ENCODE data around the gene OR6S1. TPM values are rescaled to one million over a fixed set of nuclear protein-coding genes. Genes with fewer than 3 reads are reported as not detected.

Gene OR6S1
- total RNA-seq, 2 experiments from 2014 or later, result not detected

- H2AFZ ChIP-seq (ENCODE audit: low read length), result no peak overlapping the region
- H3K4me1 ChIP-seq (ENCODE audit: insufficient read depth, low read length, poor library complexity, severe bottlenecking), result peaks cover 38% of the 10 kb centered on the region
- H3K9me2 ChIP-seq (ENCODE audit: insufficient read depth, low read length), result no peaks in the 10 kb centered on the region
- BruUV-seq (replicated peaks), result no TSS peak
- no peaks in the 10 kb centered on the region for H3K36me3 ChIP-seq (ENCODE audit: insufficient read depth, low read length)
- H3K79me2 ChIP-seq (ENCODE audit: insufficient read depth, low read depth, low read length), result no peaks in the 10 kb centered on the region
- H3K9me3 ChIP-seq (ENCODE audit: low read length), result no peaks in the 10 kb centered on the region
- ChIA-PET CTCF (ENCODE audit: unreplicated experiment) (interaction anchor here (1.4 kb wide), 1 partner anchor 281 kb away, joined by 3 read pairs; no protein-coding TSS in a partner anchor), POLR2A (interaction anchor here (1.0 to 2.6 kb wide), 3 partner anchors 60 to 281 kb away, joined by 3 to 11 read pairs (median 3); no protein-coding TSS in a partner anchor)
- intact Hi-C loops (cut with micrococcal nuclease; ENCODE audit: unreplicated experiment), result loop anchor here (1.0 to 2.0 kb wide), 3 partner anchors 78 to 281 kb away; partner anchors contain the start of gene TEP1
- peak overlapping the region; percentile 69 for H3K4me2 ChIP-seq (ENCODE audit: low read length)
- no peak overlapping the region for H3K27ac ChIP-seq (ENCODE audit: low read depth, low read length, poor library complexity, severe bottlenecking)
- TF ChIP-seq EZH2phosphoT487 (IDR thresholded peaks at IDR 0.05; ENCODE audit: borderline replicate concordance, low read depth, low read length), result no peak
- TF ChIP-seq CTCF (conservative IDR thresholded peaks at IDR 0.05; ENCODE audit: low read length), result no peak
- DNase-seq (ENCODE audit: low spot score), result no peak
- H4K20me1 ChIP-seq (ENCODE audit: insufficient read depth, low read length), result no peaks in the 10 kb centered on the region
- H3K4me3 ChIP-seq (ENCODE audit: low read depth, low read length, poor library complexity, severe bottlenecking), result peak overlapping the region; percentile 70
Observed at GRCh38 chr14:20608383-20609110, 32.9 kb downstream of the OR6S1 start.

DNA sequence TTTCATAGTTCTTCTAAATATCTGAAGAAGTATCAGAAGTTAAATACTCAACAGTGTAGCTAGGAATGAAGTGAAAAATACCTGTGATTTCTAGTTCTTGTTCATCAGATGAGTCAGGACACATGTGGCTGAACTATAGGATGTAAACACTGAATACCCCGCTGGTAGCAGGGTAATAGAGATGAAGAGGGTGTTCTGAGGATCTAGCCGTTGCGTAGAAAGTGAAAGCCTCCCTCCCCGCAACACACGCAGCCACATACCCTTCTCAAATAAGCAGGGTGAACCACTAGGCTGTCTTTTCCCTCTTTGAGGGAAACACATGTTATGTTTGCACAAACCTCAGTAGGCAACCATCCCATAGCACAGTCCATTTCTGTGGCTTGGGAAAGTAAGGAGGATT lies 33.9 kb downstream of the OR6S1 start:
- Histone ChIP-seq H4K20me1 (ENCODE audit: insufficient read depth, low read length) (no peaks in the 10 kb centered on the region), H3K36me3 (ENCODE audit: insufficient read depth, low read length) (no peaks in the 10 kb centered on the region), H3K9me2 (ENCODE audit: insufficient read depth, low read length) (no peaks in the 10 kb centered on the region), H3K4me2 (ENCODE audit: low read length) (no peak overlapping the region), H3K9me3 (ENCODE audit: low read length) (no peaks in the 10 kb centered on the region), H3K27ac (ENCODE audit: low read depth, low read length, poor library complexity, severe bottlenecking) (no peak overlapping the region), H3K4me3 (ENCODE audit: low read depth, low read length, poor library complexity, severe bottlenecking) (no peak overlapping the region), H3K79me2 (ENCODE audit: insufficient read depth, low read depth, low read length) (no peaks in the 10 kb centered on the region), H3K4me1 (ENCODE audit: insufficient read depth, low read length, poor library complexity, severe bottlenecking) (peaks cover 30% of the 10 kb centered on the region), H2AFZ (ENCODE audit: low read length) (no peak overlapping the region)
- ChIA-PET CTCF (ENCODE audit: unreplicated experiment) (interaction anchor here (0.6 to 1.4 kb wide), 2 partner anchors 280 to 302 kb away, joined by 3 read pairs; no protein-coding TSS in a partner anchor), POLR2A (interaction anchor here (1.0 to 2.6 kb wide), 2 partner anchors 84 to 280 kb away, joined by 3 to 11 read pairs; no protein-coding TSS in a partner anchor)
- TF ChIP-seq EZH2phosphoT487 (IDR thresholded peaks at IDR 0.05; ENCODE audit: borderline replicate concordance, low read depth, low read length) (no peak), CTCF (conservative IDR thresholded peaks at IDR 0.05; ENCODE audit: low read length) (no peak)
- intact Hi-C loops (cut with micrococcal nuclease; ENCODE audit: unreplicated experiment), result loop anchor here (2.0 kb wide), 2 partner anchors 77 to 195 kb away; partner anchors contain the start of gene TEP1
- no peak for DNase-seq (ENCODE audit: low spot score)
- BruUV-seq (replicated peaks), result no TSS peak

- POLR2A ChIA-PET, result interaction anchor here (2.6 kb wide), 1 partner anchor 279 kb away, joined by 11 read pairs; no protein-coding TSS in a partner anchor
- intact Hi-C loops (cut with micrococcal nuclease; ENCODE audit: unreplicated experiment), result no loop called here
- no peak for DNase-seq (ENCODE audit: low spot score)
- peaks cover 22% of the 10 kb centered on the region for H3K4me1 ChIP-seq (ENCODE audit: insufficient read depth, low read length, poor library complexity, severe bottlenecking)
- no peaks in the 10 kb centered on the region for H4K20me1 ChIP-seq (ENCODE audit: insufficient read depth, low read length)
- TF ChIP-seq CTCF (conservative IDR thresholded peaks at IDR 0.05; ENCODE audit: low read length) (no peak), EZH2phosphoT487 (IDR thresholded peaks at IDR 0.05; ENCODE audit: borderline replicate concordance, low read depth, low read length) (no peak)
- no TSS peak for BruUV-seq (replicated peaks)
- CTCF ChIA-PET (ENCODE audit: unreplicated experiment), result no interaction called here
- no peaks in the 10 kb centered on the region for H3K79me2 ChIP-seq (ENCODE audit: insufficient read depth, low read depth, low read length)
- H3K9me3 ChIP-seq (ENCODE audit: low read length), result no peaks in the 10 kb centered on the region
- no peaks in the 10 kb centered on the region for H3K9me2 ChIP-seq (ENCODE audit: insufficient read depth, low read length)
- no peaks in the 10 kb centered on the region for H3K36me3 ChIP-seq (ENCODE audit: insufficient read depth, low read length)
- no peak overlapping the region for H3K27ac ChIP-seq (ENCODE audit: low read depth, low read length, poor library complexity, severe bottlenecking)
- no peak overlapping the region for H3K4me3 ChIP-seq (ENCODE audit: low read depth, low read length, poor library complexity, severe bottlenecking)
- no peak overlapping the region for H3K4me2 ChIP-seq (ENCODE audit: low read length)
- H2AFZ ChIP-seq (ENCODE audit: low read length), result no peak overlapping the region
Observed at GRCh38 chr14:20606902-20607242, 34.6 kb downstream of the OR6S1 start.
